ENCODE data around the gene TLE5. TPM values are rescaled to one million over a fixed set of nuclear protein-coding genes. Genes with fewer than 3 reads are reported as not detected.

TLE5 gene
- total and polyA plus RNA-seq, 2 donors (not counting 3 experiments of a cell fraction or from before 2014, with no cell fraction given), result 393 to 574 TPM

GRCh38 chr19:3026768-3027167 lies 35.5 kb downstream of the TLE5 start:
- FAIRE-seq (peak; percentile 24), DNase-seq (ENCODE audit: low read depth, low spot score) (no peak)
- no peak overlapping the region for H3K4me2 ChIP-seq (ENCODE audit: insufficient read depth, low read length)
- no peaks in the 10 kb centered on the region for H4K20me1 ChIP-seq (replicated peaks; ENCODE audit: control insufficient read depth, extremely low read depth, insufficient read depth, low read length)
- peaks cover 1 to 8% of the 10 kb centered on the region in 2 experiments for H3K27me3 ChIP-seq (ENCODE audit: control insufficient read depth in 2 of 2, insufficient read depth in 2 of 2, low read length in 2 of 2)
- no peaks in the 10 kb centered on the region for H3K36me3 ChIP-seq (ENCODE audit: control insufficient read depth in 2 of 2, extremely low read depth in 1 of 2, insufficient read depth in 2 of 2, low read length in 2 of 2)
- BruUV-seq (replicated peaks), result no TSS peak
- H3K9me1 ChIP-seq (replicated peaks; ENCODE audit: control insufficient read depth, extremely low read depth, insufficient read depth, low read length), result no peaks in the 10 kb centered on the region
- ChIA-PET CTCF (interaction anchor here (1.7 to 3.2 kb wide), 3 partner anchors 9 to 64 kb away, joined by 5 to 11 read pairs (median 8); no protein-coding TSS in a partner anchor), POLR2A (no interaction called here)
- H3K9ac ChIP-seq (replicated peaks; ENCODE audit: extremely low read depth, insufficient read depth, low read length), result no peak overlapping the region
- H3K4me3 ChIP-seq (replicated peaks in 1 of 3; ENCODE audit: insufficient read depth in 1 of 3, low read depth in 1 of 3, low read length in 3 of 3), result no peak overlapping the region
- no peaks in the 10 kb centered on the region for H3K9me3 ChIP-seq (replicated peaks; ENCODE audit: control insufficient read depth, insufficient read depth, low read length)
- intact Hi-C loops (cut with micrococcal nuclease), result no loop called here
- H3K79me2 ChIP-seq (ENCODE audit: control insufficient read depth, insufficient read depth, low read length), result no peaks in the 10 kb centered on the region
- H2AFZ ChIP-seq (ENCODE audit: low read depth, low read length), result no peak overlapping the region
- H3K4me1 ChIP-seq (ENCODE audit: control insufficient read depth, extremely low read depth, insufficient read depth, low read length), result peaks cover 2% of the 10 kb centered on the region
- no peak overlapping the region for H3K27ac ChIP-seq (ENCODE audit: insufficient read depth, low read depth, low read length)
- dilution Hi-C loops (cut with MboI; ENCODE audit: extremely low pct_ligation_motif_present, low sequenced_read_pairs), result no loop called here
- TF ChIP-seq POLR2A (IDR thresholded peaks at IDR 0.05; ENCODE audit: low read depth, low read length) (no peak), EZH2 (IDR thresholded peaks at IDR 0.05; ENCODE audit: borderline replicate concordance, low read depth, low read length, severe bottlenecking) (no peak), MYC (IDR thresholded peaks at IDR 0.05; ENCODE audit: low read depth, low read length) (no peak), JUN (IDR thresholded peaks at IDR 0.05; ENCODE audit: borderline replicate concordance, insufficient read depth, insufficient read length, low read depth) (no peak), FOS (IDR thresholded peaks at IDR 0.05; ENCODE audit: borderline replicate concordance, insufficient read depth, low read length) (no peak), POLR2AphosphoS5 (IDR thresholded peaks at IDR 0.05; ENCODE audit: insufficient read depth, low read depth, low read length) (no peak), GATA2 (IDR thresholded peaks at IDR 0.05; ENCODE audit: insufficient read depth, insufficient read length, low read depth, low read length) (no peak)
- TF ChIP-seq, protein P1, sequence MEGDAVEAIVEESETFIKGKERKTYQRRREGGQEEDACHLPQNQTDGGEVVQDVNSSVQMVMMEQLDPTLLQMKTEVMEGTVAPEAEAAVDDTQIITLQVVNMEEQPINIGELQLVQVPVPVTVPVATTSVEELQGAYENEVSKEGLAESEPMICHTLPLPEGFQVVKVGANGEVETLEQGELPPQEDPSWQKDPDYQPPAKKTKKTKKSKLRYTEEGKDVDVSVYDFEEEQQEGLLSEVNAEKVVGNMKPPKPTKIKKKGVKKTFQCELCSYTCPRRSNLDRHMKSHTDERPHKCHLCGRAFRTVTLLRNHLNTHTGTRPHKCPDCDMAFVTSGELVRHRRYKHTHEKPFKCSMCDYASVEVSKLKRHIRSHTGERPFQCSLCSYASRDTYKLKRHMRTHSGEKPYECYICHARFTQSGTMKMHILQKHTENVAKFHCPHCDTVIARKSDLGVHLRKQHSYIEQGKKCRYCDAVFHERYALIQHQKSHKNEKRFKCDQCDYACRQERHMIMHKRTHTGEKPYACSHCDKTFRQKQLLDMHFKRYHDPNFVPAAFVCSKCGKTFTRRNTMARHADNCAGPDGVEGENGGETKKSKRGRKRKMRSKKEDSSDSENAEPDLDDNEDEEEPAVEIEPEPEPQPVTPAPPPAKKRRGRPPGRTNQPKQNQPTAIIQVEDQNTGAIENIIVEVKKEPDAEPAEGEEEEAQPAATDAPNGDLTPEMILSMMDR (IDR thresholded peaks at IDR 0.05; ENCODE audit: extremely low read depth in 1 of 2, insufficient read depth in 1 of 2, low read depth in 1 of 2, low read length in 2 of 2), result no peak
- TF ChIP-seq, protein P2, sequence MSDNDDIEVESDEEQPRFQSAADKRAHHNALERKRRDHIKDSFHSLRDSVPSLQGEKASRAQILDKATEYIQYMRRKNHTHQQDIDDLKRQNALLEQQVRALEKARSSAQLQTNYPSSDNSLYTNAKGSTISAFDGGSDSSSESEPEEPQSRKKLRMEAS (IDR thresholded peaks at IDR 0.05; ENCODE audit: insufficient read depth, insufficient read length), result no peak

Data from endothelial cell of umbilical vein (primary cell).